Suprapubic skin (tissue), 4 donors: Measurements from ENCODE around the gene KRTAP17-1. TPM values are rescaled to one million over a fixed set of nuclear protein-coding genes. Genes with fewer than 3 reads are reported as not detected.

ENCODE experiments used
- DNase-seq, 2 donors: peaks; one replicate each; pipeline ENCODE4 v3.0.0-alpha.2; 2019; ENCODE audit warnings: low spot score in 2 of 2
- H3K27ac ChIP-seq: fragments of 200-600 bp; sonication (generic); one replicate; pipeline ENCODE4 v1.5.1; 2019
- H3K27me3 ChIP-seq: fragments of 200-600 bp; sonication (generic); one replicate; pipeline ENCODE4 v1.5.1; 2019
- H3K36me3 ChIP-seq: fragments of 200-600 bp; sonication (generic); one replicate; pipeline ENCODE4 v1.5.1; 2019
- H3K4me1 ChIP-seq: fragments of 200-600 bp; sonication (generic); one replicate; pipeline ENCODE4 v1.5.1; 2019
- H3K4me3 ChIP-seq: fragments of 200-600 bp; sonication (generic); one replicate; pipeline ENCODE4 v1.5.1; 2019; ENCODE audit warnings: mild to moderate bottlenecking
- H3K9me3 ChIP-seq: fragments of 200-600 bp; sonication (generic); one replicate; pipeline ENCODE4 v1.5.1; 2019
- CTCF ChIP-seq, 2 donors: fragments of 200-600 bp in 1 of 2; fragments of 450-650 bp in 1 of 2; sonication (generic) in 1 of 2; IDR thresholded peaks; one replicate each; pipeline ENCODE4 v1.5.1; 2016 to 2019; ENCODE audit warnings: antibody characterized with exemption in 2 of 2, mild to moderate bottlenecking in 1 of 2, moderate library complexity in 1 of 2
- EP300 ChIP-seq: sonication (generic); formaldehyde crosslinking; IDR thresholded peaks from one replicate; pipeline ENCODE4 v1.6.1; 2017; ENCODE audit warnings: antibody characterized with exemption
- POLR2A ChIP-seq, 2 donors: fragments of 450-650 bp; IDR thresholded peaks; one replicate each; pipeline ENCODE4 v1.6.1; 2017; ENCODE audit warnings: antibody characterized with exemption in 2 of 2, mild to moderate bottlenecking in 2 of 2, moderate library complexity in 2 of 2
- POLR2AphosphoS5 ChIP-seq, 3 donors: sonication (generic); formaldehyde crosslinking; IDR thresholded peaks; one replicate each; pipeline ENCODE4 v1.6.1; 2017; ENCODE audit warnings: antibody characterized with exemption in 3 of 3
- WGBS: methylation state at CpG from one replicate; pipeline ENCODE4 v1.1.5; 2018; 5-methylcytosine and 5-hydroxymethylcytosine counted together
- total RNA-seq, 4 donors: library from RNA; depleted of rRNA; stranded (reverse); fragments of >200 nt; gene quantifications; one replicate each; pipeline ENCODE4 v1.1.0, GENCODE V29; 2016

The KRTAP17-1 gene
- total RNA-seq, 4 donors from 2014 or later = 8.0 to 81.5 (median 24.2) TPM; not detected in 1

- no peaks in the 10 kb centered on the region for H3K27me3 ChIP-seq
- no peak for TF ChIP-seq POLR2A (IDR thresholded peaks at IDR 0.05)
- TF ChIP-seq EP300 = no peak
- TF ChIP-seq POLR2AphosphoS5 (IDR thresholded peaks at IDR 0.05) = no peak
- no peak for TF ChIP-seq CTCF (IDR thresholded peaks at IDR 0.05)
- H3K9me3 ChIP-seq = no peaks in the 10 kb centered on the region
- H3K27ac ChIP-seq = no peak overlapping the region
- H3K4me1 ChIP-seq = peaks cover 24% of the 10 kb centered on the region
- 64% methylated on average over 7 of the region's 7 CpGs for WGBS
- no peak for DNase-seq
- no peak overlapping the region for H3K4me3 ChIP-seq
- no peaks in the 10 kb centered on the region for H3K36me3 ChIP-seq
Measured at GRCh38 chr17:41340934-41341861, 25.7 kb upstream of the KRTAP17-1 start.

- no peak for TF ChIP-seq CTCF (IDR thresholded peaks at IDR 0.05)
- Histone ChIP-seq H3K4me1 (peaks cover 25% of the 10 kb centered on the region), H3K27me3 (no peaks in the 10 kb centered on the region), H3K4me3 (no peak overlapping the region), H3K9me3 (no peaks in the 10 kb centered on the region), H3K36me3 (no peaks in the 10 kb centered on the region), H3K27ac (no peak overlapping the region)
- WGBS = 50% methylated on average over 3 of the region's 3 CpGs
- DNase-seq = no peak
Measured at GRCh38 chr17:41340494-41340893, 25.0 kb upstream of the KRTAP17-1 start.

GRCh38 chr17:41339571-41340172 is 24.2 kb upstream of the KRTAP17-1 start:
- no peak for TF ChIP-seq POLR2AphosphoS5 (IDR thresholded peaks at IDR 0.05)
- no peak for DNase-seq
- WGBS = 25% methylated on average over 2 of the region's 2 CpGs
- no peaks in the 10 kb centered on the region for H3K27me3 ChIP-seq
- peak overlapping the region; percentile 67 for H3K27ac ChIP-seq
- no peak overlapping the region for H3K4me3 ChIP-seq
- H3K4me1 ChIP-seq = peaks cover 30% of the 10 kb centered on the region
- H3K9me3 ChIP-seq = no peaks in the 10 kb centered on the region
- no peaks in the 10 kb centered on the region for H3K36me3 ChIP-seq

- Histone ChIP-seq H3K27ac (peak overlapping the region; percentile 67), H3K9me3 (no peaks in the 10 kb centered on the region), H3K4me1 (peaks cover 30% of the 10 kb centered on the region), H3K27me3 (no peaks in the 10 kb centered on the region), H3K4me3 (no peak overlapping the region), H3K36me3 (no peaks in the 10 kb centered on the region)
- WGBS = 32% methylated on average over 5 of the region's 5 CpGs
- DNase-seq = no peak
- TF ChIP-seq EP300 = no peak
- TF ChIP-seq POLR2AphosphoS5 (IDR thresholded peaks at IDR 0.05) = no peak
- no peak for TF ChIP-seq CTCF (IDR thresholded peaks at IDR 0.05)
- TF ChIP-seq POLR2A (IDR thresholded peaks at IDR 0.05) = no peak
Measured at GRCh38 chr17:41338961-41339485, 23.5 kb upstream of the KRTAP17-1 start.

GRCh38 chr17:41335747-41336146 is 20.2 kb upstream of the KRTAP17-1 start:
- TF ChIP-seq POLR2AphosphoS5 (IDR thresholded peaks at IDR 0.05) = no peak
- TF ChIP-seq CTCF (IDR thresholded peaks at IDR 0.05) = no peak
- TF ChIP-seq POLR2A (IDR thresholded peaks at IDR 0.05) = no peak
- TF ChIP-seq EP300 = no peak
- Histone ChIP-seq H3K4me1 (peaks cover 27% of the 10 kb centered on the region), H3K27me3 (no peaks in the 10 kb centered on the region), H3K27ac (no peak overlapping the region), H3K36me3 (no peaks in the 10 kb centered on the region), H3K9me3 (no peaks in the 10 kb centered on the region), H3K4me3 (no peak overlapping the region)
- DNase-seq = no peak
- WGBS = 100% methylated on average over 1 of the region's 1 CpG
